Cardiac fibroblast (primary cell): ENCODE results near the gene INPP5F.
A peak's percentile ranks its signal among the peaks of the same experiment; 100 is the strongest.

Experiments
- DNase-seq, 2 donors: peaks; one replicate each; pipeline versions ENCODE4 v3.0.0 to v3.0.0-alpha.2; 2010; ENCODE audit warnings: low read depth in 2 of 2
- H3K4me3 ChIP-seq, 2 donors: replicated peaks in 1 of 2; 1 replicate in 1 of 2; 2 replicates in 1 of 2; pipeline ENCODE4 v1.5.1; 2011; ENCODE audit warnings: low read depth in 2 of 2, low read length in 2 of 2, mild to moderate bottlenecking in 2 of 2, moderate library complexity in 1 of 2
- CTCF ChIP-seq: IDR thresholded peaks from one replicate; pipeline ENCODE4 v1.5.1; 2011; ENCODE audit warnings: low read depth, mild to moderate bottlenecking, low read length, inconsistent platforms

Gene INPP5F

DNA sequence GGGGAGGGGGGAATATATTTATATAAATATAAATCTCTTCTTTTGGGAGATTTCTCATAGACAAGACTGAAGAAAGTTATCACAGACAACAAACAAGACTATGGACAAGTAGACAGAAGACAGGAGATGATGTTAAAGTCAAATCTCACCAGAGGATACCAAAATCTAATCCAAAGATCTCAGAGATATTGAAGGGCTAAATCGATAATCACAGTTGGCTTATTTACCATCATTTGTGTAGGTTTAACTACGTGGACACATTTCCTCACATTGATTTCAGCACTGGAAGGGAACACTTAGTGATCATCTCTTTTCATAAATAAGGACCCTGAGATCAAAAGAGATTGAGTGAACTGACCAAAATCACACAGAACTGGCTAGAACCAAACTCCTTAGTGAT, 2.7 kb upstream of the INPP5F start:
- no peak for DNase-seq
- no peak for TF ChIP-seq CTCF
- H3K4me3 ChIP-seq: no peak overlapping the region

- H3K4me3 ChIP-seq: no peak overlapping the region
- no peak for DNase-seq
- no peak for TF ChIP-seq CTCF
Measured at GRCh38 chr10:119723624-119724023, 2.2 kb upstream of the INPP5F start.

GRCh38 chr10:119724593-119725516, 995 bp upstream of the INPP5F start:
- peak; percentile 29 to 36 for DNase-seq
- H3K4me3 ChIP-seq: peak overlapping the region; percentile 46 to 64
- no peak for TF ChIP-seq CTCF

DNA sequence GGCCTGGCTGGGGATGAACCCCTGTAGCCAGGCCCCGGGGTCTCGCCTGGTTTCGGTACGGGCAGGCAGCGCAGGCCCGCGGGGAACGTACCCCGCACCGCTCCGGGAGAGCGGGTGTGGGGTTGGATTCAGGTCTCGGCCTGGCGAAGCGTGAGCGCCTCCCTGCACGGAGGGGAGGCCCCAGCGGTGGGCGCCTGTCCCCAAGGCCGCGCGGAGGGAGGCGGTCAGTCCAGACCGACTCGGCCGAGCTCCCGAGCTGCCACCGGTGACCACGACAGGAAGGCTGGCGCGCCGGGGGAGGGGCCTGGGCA, 378 bp upstream of the INPP5F start:
- peak overlapping the region; percentile 46 to 64 for H3K4me3 ChIP-seq
- DNase-seq: no peak
- no peak for TF ChIP-seq CTCF

- TF ChIP-seq CTCF: no peak
- no peak for DNase-seq
- H3K4me3 ChIP-seq: peak overlapping the region; percentile 61 to 71
Measured at GRCh38 chr10:119726676-119727261, 919 bp downstream of the INPP5F start.

GRCh38 chr10:119728172-119728800, 2.4 kb downstream of the INPP5F start:
- no peak overlapping the region for H3K4me3 ChIP-seq
- DNase-seq: no peak
- no peak for TF ChIP-seq CTCF
